Sigmoid colon (tissue), 7 donors: ENCODE measurements around the gene WNT9B. TPM values are rescaled to one million over a fixed set of nuclear protein-coding genes. Genes with fewer than 3 reads are reported as not detected.

Experiments
- DNase-seq: peaks from one replicate; pipeline ENCODE4 v3.0.0-alpha.2; 2019
- H3K27ac ChIP-seq, 4 donors: fragments of 200-600 bp; sonication (generic); one replicate each; pipeline ENCODE4 v1.5.1; 2016 to 2019; ENCODE audit warnings: mild to moderate bottlenecking in 1 of 4
- H3K27me3 ChIP-seq, 3 donors: fragments of 200-600 bp; sonication (generic); one replicate each; pipeline ENCODE4 v1.5.1; 2019; ENCODE audit warnings: mild to moderate bottlenecking in 1 of 3
- H3K36me3 ChIP-seq, 4 donors: fragments of 200-600 bp; sonication (generic); one replicate each; pipeline ENCODE4 v1.5.1; 2016 to 2019
- H3K4me1 ChIP-seq, 4 donors: fragments of 200-600 bp; sonication (generic); one replicate each; pipeline ENCODE4 v1.5.1; 2017 to 2019
- H3K4me3 ChIP-seq, 4 donors: fragments of 200-600 bp; sonication (generic); one replicate each; pipeline ENCODE4 v1.5.1; 2017 to 2019; ENCODE audit warnings: mild to moderate bottlenecking in 2 of 4, moderate library complexity in 1 of 4
- H3K9me3 ChIP-seq, 4 donors: fragments of 200-600 bp in 3 of 4; sonication (generic) in 3 of 4; one replicate each; pipeline versions ENCODE4 v1.5.1 to v1.6.1; 2013 to 2019
- CTCF ChIP-seq, 4 experiments: fragments of 450-650 bp in 3 of 4; fragments of 200-600 bp in 1 of 4; IDR thresholded peaks; one replicate each; pipeline ENCODE4 v1.5.1; 2016 to 2019; ENCODE audit warnings: antibody characterized with exemption in 4 of 4, mild to moderate bottlenecking in 3 of 4, moderate library complexity in 2 of 4
- EP300 ChIP-seq, 4 donors: sonication (generic); formaldehyde crosslinking; IDR thresholded peaks; one replicate each; pipeline ENCODE4 v1.6.1; 2017; ENCODE audit warnings: antibody characterized with exemption in 4 of 4
- POLR2A ChIP-seq, 2 donors: fragments of 450-650 bp; IDR thresholded peaks; one replicate each; pipeline ENCODE4 v1.6.1; 2016; ENCODE audit warnings: antibody characterized with exemption in 2 of 2, mild to moderate bottlenecking in 2 of 2, moderate library complexity in 2 of 2
- POLR2AphosphoS5 ChIP-seq, 4 donors: sonication (generic); formaldehyde crosslinking; IDR thresholded peaks; one replicate each; pipeline ENCODE4 v1.6.1; 2017; ENCODE audit warnings: antibody characterized with exemption in 4 of 4
- WGBS, 2 donors: extraction: QIAGEN DNeasy Blood & Tissue Kit; methylation state at CpG; one replicate each; pipeline ENCODE4 v1.1.7; 2013; 5-methylcytosine and 5-hydroxymethylcytosine counted together
- intact Hi-C: fragments of 100-400 bp; cut with DNase I; formaldehyde crosslinking; loops from one replicate; pipeline ENCODE4 v1.15.1; 2023
- polyA plus RNA-seq, 3 donors: library from polyadenylated mRNA; stranded (reverse); fragments of 200-250 nt; gene quantifications; one replicate each; pipeline ENCODE4 v1.2.3, GENCODE V29; 2013
- total RNA-seq, 4 donors: library from RNA; depleted of rRNA; stranded (reverse); fragments of >200 nt; gene quantifications; one replicate each; pipeline ENCODE4 v1.1.0, GENCODE V29; 2016
- donor health status: healthy with polysubstance abuse.
- donor health status: Bipolar disorder and iron deficiency.
- donor health status: healthy.

The WNT9B gene
- total and polyA plus RNA-seq, 7 donors, result 0.03 TPM; not detected in 6

- no peak overlapping the region for H3K4me3 ChIP-seq
- intact Hi-C loops, result loop anchor here (10.0 kb wide), 1 partner anchor 70 kb away; no protein-coding TSS in a partner anchor
- no peak overlapping the region for H3K27ac ChIP-seq
- DNase-seq, result no peak
- H3K27me3 ChIP-seq, result peaks cover 26 to 53% (median 35%) of the 10 kb centered on the region in 3 donors
- no peaks in the 10 kb centered on the region for H3K36me3 ChIP-seq
- H3K9me3 ChIP-seq, result no peaks in the 10 kb centered on the region
- no peak for TF ChIP-seq POLR2AphosphoS5 (IDR thresholded peaks at IDR 0.05)
- peaks cover 0 to 28% (median 26%) of the 10 kb centered on the region in 4 donors for H3K4me1 ChIP-seq
- WGBS, 2 donors, result 56 to 59% methylated on average over 7 of the region's 7 CpGs
Observed at GRCh38 chr17:46814446-46814845, 36.9 kb upstream of the WNT9B start.

GRCh38 chr17:46815474-46816353 is 35.7 kb upstream of the WNT9B start:
- no peak for DNase-seq
- Histone ChIP-seq H3K4me3 (no peak overlapping the region), H3K4me1 (peaks cover 0 to 36% (median 32%) of the 10 kb centered on the region in 4 donors), H3K9me3 (no peaks in the 10 kb centered on the region), H3K36me3 (no peaks in the 10 kb centered on the region), H3K27ac (no peak overlapping the region), H3K27me3 (peaks cover 39 to 65% (median 46%) of the 10 kb centered on the region in 3 donors)
- 84% methylated on average over 12 of the region's 12 CpGs for WGBS, 2 donors
- intact Hi-C loops, result loop anchor here (10.0 kb wide), 1 partner anchor 71 kb away; no protein-coding TSS in a partner anchor
- TF ChIP-seq POLR2A (IDR thresholded peaks at IDR 0.05), result no peak
- no peak for TF ChIP-seq EP300 (IDR thresholded peaks at IDR 0.05)
- no peak for TF ChIP-seq CTCF (IDR thresholded peaks at IDR 0.05)
- TF ChIP-seq POLR2AphosphoS5 (IDR thresholded peaks at IDR 0.05), result no peak

- Histone ChIP-seq H3K9me3 (no peaks in the 10 kb centered on the region), H3K36me3 (no peaks in the 10 kb centered on the region), H3K27ac (no peak overlapping the region), H3K4me3 (no peak overlapping the region), H3K4me1 (peaks cover 0 to 31% (median 27%) of the 10 kb centered on the region in 4 donors), H3K27me3 (peaks cover 54 to 81% (median 63%) of the 10 kb centered on the region in 3 donors)
- DNase-seq, result no peak
- WGBS, 2 donors, result 17 to 32% methylated on average over 22 of the region's 22 CpGs
- intact Hi-C loops, result loop anchor here (10.0 kb wide), 1 partner anchor 73 kb away; no protein-coding TSS in a partner anchor
- TF ChIP-seq POLR2AphosphoS5 (IDR thresholded peaks at IDR 0.05) (no peak), CTCF (IDR thresholded peaks at IDR 0.05) (no peak), EP300 (IDR thresholded peaks at IDR 0.05) (no peak), POLR2A (IDR thresholded peaks at IDR 0.05) (no peak)
Observed at GRCh38 chr17:46817151-46817900, 34.1 kb upstream of the WNT9B start.

- intact Hi-C loops, result loop anchor here (10.0 kb wide), 1 partner anchor 73 kb away; no protein-coding TSS in a partner anchor
- Histone ChIP-seq H3K27me3 (peaks cover 58 to 86% (median 67%) of the 10 kb centered on the region in 3 donors), H3K27ac (no peak overlapping the region), H3K4me1 (peaks cover 0 to 25% (median 23%) of the 10 kb centered on the region in 4 donors), H3K9me3 (no peaks in the 10 kb centered on the region), H3K4me3 (no peak overlapping the region), H3K36me3 (no peaks in the 10 kb centered on the region)
- 12 to 23% methylated on average over 5 of the region's 5 CpGs for WGBS, 2 donors
- no peak for DNase-seq
- TF ChIP-seq EP300 (IDR thresholded peaks at IDR 0.05) (no peak), POLR2AphosphoS5 (IDR thresholded peaks at IDR 0.05) (no peak), POLR2A (IDR thresholded peaks at IDR 0.05) (no peak), CTCF (IDR thresholded peaks at IDR 0.05) (no peak)
Observed at GRCh38 chr17:46817901-46818209, 33.5 kb upstream of the WNT9B start.
